ENCODE data around the gene LY6G5B.
"Not testable (repeated sequence)": the region's sequence is repeated elsewhere in the genome, so short reads cannot be mapped to it uniquely, and the experiment has no call there.

LY6G5B gene

GRCh38 chr6:31691078-31691463, 21.3 kb downstream of the LY6G5B start:
- no peak for DNase-seq (ENCODE audit: low read depth in 2 of 2)

- DNase-seq (ENCODE audit: low read depth in 2 of 2): no peak
Measured at GRCh38 chr6:31691564-31692108, 21.9 kb downstream of the LY6G5B start.

GRCh38 chr6:31692353-31692752, 22.6 kb downstream of the LY6G5B start:
- DNase-seq (ENCODE audit: low read depth in 2 of 2): no peak

- no peak for DNase-seq (ENCODE audit: low read depth in 2 of 2)
Measured at GRCh38 chr6:31692886-31693285, 23.1 kb downstream of the LY6G5B start.

GRCh38 chr6:31693535-31693934, 23.8 kb downstream of the LY6G5B start:
- no peak for DNase-seq (ENCODE audit: low read depth in 2 of 2)

GRCh38 chr6:31697555-31697954, 27.8 kb downstream of the LY6G5B start:
- DNase-seq (ENCODE audit: low read depth in 2 of 2): no peak

- no peak for DNase-seq (ENCODE audit: low read depth in 2 of 2)
Measured at GRCh38 chr6:31700740-31701401, 31.1 kb downstream of the LY6G5B start.

GRCh38 chr6:31701666-31702404, 32.1 kb downstream of the LY6G5B start:
- DNase-seq (ENCODE audit: low read depth in 2 of 2): no peak

GRCh38 chr6:31702405-31702818, 32.6 kb downstream of the LY6G5B start:
- DNase-seq (ENCODE audit: low read depth in 2 of 2): no peak

GRCh38 chr6:31702819-31703716, 33.3 kb downstream of the LY6G5B start, which contains the start of gene ABHD16A:
Gene ABHD16A (minus strand): TSS chr6:31703324. CDS start chr6:31703281, 43 bp downstream.
- DNase-seq (ENCODE audit: low read depth in 2 of 2): peak; percentile 94 to 95

- DNase-seq (ENCODE audit: low read depth in 2 of 2): no peak
Measured at GRCh38 chr6:31705931-31706330, 36.2 kb downstream of the LY6G5B start.

- no peak for DNase-seq (ENCODE audit: low read depth in 2 of 2)
Measured at GRCh38 chr6:31706599-31706998, 36.8 kb downstream of the LY6G5B start, which contains the start of gene LY6G6F. Gene LY6G6F (plus strand): TSS chr6:31706866. CDS start chr6:31706907, 41 bp downstream.

GRCh38 chr6:31707701-31708100, 37.9 kb downstream of the LY6G5B start:
- no peak for DNase-seq (ENCODE audit: low read depth in 2 of 2)

- no peak for DNase-seq (ENCODE audit: low read depth in 2 of 2)
Measured at GRCh38 chr6:31708224-31708623, 38.4 kb downstream of the LY6G5B start.

- DNase-seq (ENCODE audit: low read depth in 2 of 2): not testable (repeated sequence)
Measured at GRCh38 chr6:31709157-31709556, 39.4 kb downstream of the LY6G5B start.

GRCh38 chr6:31710523-31711219, 40.9 kb downstream of the LY6G5B start:
- DNase-seq (ENCODE audit: low read depth in 2 of 2): no peak

GRCh38 chr6:31711233-31711632, 41.5 kb downstream of the LY6G5B start:
- no peak for DNase-seq (ENCODE audit: low read depth in 2 of 2)

- no peak for DNase-seq (ENCODE audit: low read depth in 2 of 2)
Measured at GRCh38 chr6:31712296-31712695, 42.5 kb downstream of the LY6G5B start.

- no peak for DNase-seq (ENCODE audit: low read depth in 2 of 2)
Measured at GRCh38 chr6:31713465-31713864, 43.7 kb downstream of the LY6G5B start.

GRCh38 chr6:31713991-31714684, 44.4 kb downstream of the LY6G5B start:
- no peak for DNase-seq (ENCODE audit: low read depth in 2 of 2)

All from fibroblast of skin of left biceps (primary cell).